GM13976 (cell line): Measurements from ENCODE around the gene SLC7A6OS.

Experiments used
- DNase-seq: peaks from one replicate; pipeline ENCODE4 v3.0.0; 2012; ENCODE audit warnings: low spot score
- in situ Hi-C: fragments of 300-500 bp; cut with MboI; formaldehyde crosslinking; loops from one replicate; pipeline ENCODE4 v1.12.0; 2022; ENCODE audit warnings: low sequenced_read_pairs, mixed read lengths, inconsistent platforms; ENCODE audit not compliant: unreplicated experiment
- TF ChIP-seq, protein P1 (sequence below): IDR thresholded peaks from 2 replicates; pipeline ENCODE4 v1.5.1; 2012; ENCODE audit warnings: borderline replicate concordance, mild to moderate bottlenecking; ENCODE audit not compliant: insufficient read depth; ENCODE audit errors: extremely low read depth, missing control alignments, control extremely low read depth

The SLC7A6OS gene

DNA sequence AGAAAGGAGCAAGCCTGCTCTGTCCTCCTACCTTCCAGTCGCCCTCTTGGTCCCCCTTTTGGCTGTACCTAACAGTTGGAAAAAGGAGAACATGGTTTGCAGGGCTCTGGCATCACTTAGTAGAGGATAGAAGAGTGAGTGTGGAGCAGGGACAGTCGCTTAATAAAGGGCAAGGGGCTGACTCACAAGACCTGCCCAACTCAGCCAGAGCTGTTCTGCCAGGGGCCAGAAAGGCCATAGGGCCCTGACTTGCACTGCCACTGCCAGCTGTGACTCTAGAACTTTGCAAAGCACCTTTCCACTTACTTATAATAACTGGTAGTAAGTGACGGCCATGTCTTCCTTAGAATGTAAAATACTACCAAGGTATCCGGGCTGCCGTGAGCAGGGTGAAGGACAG lies 13.6 kb upstream of the SLC7A6OS start:
- in situ Hi-C loops = no loop called here
- TF ChIP-seq, protein P1, sequence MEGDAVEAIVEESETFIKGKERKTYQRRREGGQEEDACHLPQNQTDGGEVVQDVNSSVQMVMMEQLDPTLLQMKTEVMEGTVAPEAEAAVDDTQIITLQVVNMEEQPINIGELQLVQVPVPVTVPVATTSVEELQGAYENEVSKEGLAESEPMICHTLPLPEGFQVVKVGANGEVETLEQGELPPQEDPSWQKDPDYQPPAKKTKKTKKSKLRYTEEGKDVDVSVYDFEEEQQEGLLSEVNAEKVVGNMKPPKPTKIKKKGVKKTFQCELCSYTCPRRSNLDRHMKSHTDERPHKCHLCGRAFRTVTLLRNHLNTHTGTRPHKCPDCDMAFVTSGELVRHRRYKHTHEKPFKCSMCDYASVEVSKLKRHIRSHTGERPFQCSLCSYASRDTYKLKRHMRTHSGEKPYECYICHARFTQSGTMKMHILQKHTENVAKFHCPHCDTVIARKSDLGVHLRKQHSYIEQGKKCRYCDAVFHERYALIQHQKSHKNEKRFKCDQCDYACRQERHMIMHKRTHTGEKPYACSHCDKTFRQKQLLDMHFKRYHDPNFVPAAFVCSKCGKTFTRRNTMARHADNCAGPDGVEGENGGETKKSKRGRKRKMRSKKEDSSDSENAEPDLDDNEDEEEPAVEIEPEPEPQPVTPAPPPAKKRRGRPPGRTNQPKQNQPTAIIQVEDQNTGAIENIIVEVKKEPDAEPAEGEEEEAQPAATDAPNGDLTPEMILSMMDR = no peak

DNA sequence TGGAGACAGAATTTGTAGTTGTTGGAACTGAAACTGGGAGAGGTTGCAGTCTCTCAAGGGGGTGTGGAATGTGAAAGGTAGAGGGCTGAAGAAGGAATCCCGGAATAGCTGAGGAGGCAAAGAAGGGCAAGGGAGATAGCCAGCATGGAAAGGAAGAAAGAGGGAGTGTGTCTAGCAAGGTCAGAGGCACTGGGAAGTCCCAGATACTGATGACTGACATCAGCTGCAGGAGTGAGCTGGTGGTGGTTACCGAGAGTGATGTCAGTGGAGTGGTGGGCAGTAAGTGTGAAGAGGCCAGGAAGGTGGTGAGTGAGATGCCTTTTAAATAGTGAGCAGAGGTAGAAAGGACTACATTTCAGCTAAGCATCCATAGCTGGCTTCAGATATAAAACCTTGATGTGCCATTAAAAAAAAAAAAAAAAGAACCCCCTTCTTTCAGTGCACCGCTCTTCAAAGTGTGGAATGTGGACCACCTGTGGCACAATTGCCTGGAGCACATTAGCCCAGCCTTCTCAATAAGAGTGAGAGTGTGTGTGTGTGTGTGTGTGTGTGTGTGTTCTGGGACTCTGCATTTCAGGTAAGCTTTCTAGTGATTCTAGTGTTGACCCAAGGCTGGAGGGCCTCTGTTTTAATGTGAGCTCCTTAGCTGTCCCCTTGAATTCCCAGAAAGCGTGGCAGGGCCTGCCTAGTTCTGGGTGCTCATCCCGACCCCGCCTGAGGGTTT lies 8.6 kb upstream of the SLC7A6OS start:
- in situ Hi-C loops = no loop called here
- TF ChIP-seq, protein P1 = no peak
- peak; percentile 84 for DNase-seq

More for the DNA sequence above, 13.6 kb upstream of the SLC7A6OS start:
- no peak for DNase-seq

- no peak for DNase-seq
- in situ Hi-C loops = no loop called here
- TF ChIP-seq, protein P1 = no peak
Measured at GRCh38 chr16:68313116-68313515, 2.4 kb upstream of the SLC7A6OS start.

GRCh38 chr16:68310437-68310773 lies 341 bp downstream of the SLC7A6OS start:
- no peak for DNase-seq
- in situ Hi-C loops = no loop called here
- TF ChIP-seq, protein P1 = no peak

DNA sequence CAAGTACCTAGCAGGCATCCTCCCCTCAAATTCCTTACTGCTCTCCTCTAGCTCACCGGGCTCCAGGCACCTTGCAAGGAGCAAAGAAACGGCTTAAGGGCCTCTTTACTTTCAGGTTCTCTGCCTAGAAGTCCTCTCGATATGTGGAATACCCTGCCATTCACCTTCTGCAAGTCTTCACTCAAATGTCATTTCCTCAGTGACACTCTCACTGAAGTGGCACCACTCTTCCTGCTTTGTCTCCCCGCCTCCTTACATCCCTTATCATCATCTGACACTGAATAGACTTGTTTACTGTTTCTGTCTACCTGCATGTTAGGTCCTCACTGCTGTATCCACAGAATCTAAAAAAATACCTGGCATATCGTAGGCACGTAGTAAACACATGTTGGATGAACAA lies 947 bp downstream of the SLC7A6OS start:
- in situ Hi-C loops = no loop called here
- TF ChIP-seq, protein P1 = no peak
- no peak for DNase-seq

DNA sequence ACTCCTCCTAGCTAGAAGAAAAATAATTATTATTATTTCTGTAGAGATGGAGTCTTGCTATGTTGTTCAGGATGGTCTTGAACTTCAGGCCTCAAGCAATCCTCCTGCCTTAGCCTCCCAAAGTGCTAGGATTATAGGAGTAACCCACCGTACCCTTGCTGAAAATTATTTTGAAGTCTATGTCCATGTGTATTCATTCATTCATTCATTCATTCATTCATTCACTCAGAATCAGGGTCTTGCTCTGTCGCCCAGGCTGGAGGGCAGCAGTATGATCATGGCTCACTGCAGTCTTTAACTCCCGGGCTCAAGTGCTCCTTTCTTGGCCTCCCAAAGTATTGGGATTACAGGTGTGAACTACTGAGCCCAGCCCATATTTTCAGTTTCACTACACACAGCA lies 4.1 kb downstream of the SLC7A6OS start:
- in situ Hi-C loops = no loop called here
- TF ChIP-seq, protein P1 = no peak
- DNase-seq = no peak
